ENCODE results near the gene RHOH.

RHOH gene

GRCh38 chr4:40157436-40157835 lies 39.4 kb upstream of the RHOH start:
- Histone ChIP-seq H3K27ac (ENCODE audit: extremely low read depth, low read depth, low read length) (no peak overlapping the region), H3K4me1 (ENCODE audit: control insufficient read depth, insufficient read depth, low read length) (no peaks in the 10 kb centered on the region), H3K9me3 (ENCODE audit: control insufficient read depth, insufficient read depth, low read depth, low read length) (no peaks in the 10 kb centered on the region), H3K4me3 (ENCODE audit: low read depth, low read length) (no peak overlapping the region), H3K36me3 (ENCODE audit: control insufficient read depth in 2 of 2, insufficient read depth in 1 of 2, low read length in 2 of 2) (no peaks in the 10 kb centered on the region)
- ChIA-PET POLR2A (no interaction called here), CTCF (no interaction called here)
- TF ChIP-seq ELK4 (IDR thresholded peaks at IDR 0.05; ENCODE audit: borderline replicate concordance, low read depth, low read length): no peak
- TF ChIP-seq ZNF10 (tag by site-specific recombination; IDR thresholded peaks at IDR 0.05): no peak
- no peak for TF ChIP-seq ZNF501 (tag by site-specific recombination; IDR thresholded peaks at IDR 0.05)
- TF ChIP-seq WT1 (tag by site-specific recombination; IDR thresholded peaks at IDR 0.05): no peak
- no peak for TF ChIP-seq ZNF548 (tag by site-specific recombination; IDR thresholded peaks at IDR 0.05)
- no peak for TF ChIP-seq ZNF26 (tag by site-specific recombination; IDR thresholded peaks at IDR 0.05)
- no peak for TF ChIP-seq MYNN (tag by site-specific recombination; IDR thresholded peaks at IDR 0.05; ENCODE audit: borderline replicate concordance)
- TF ChIP-seq ZNF366 (tag by site-specific recombination; conservative IDR thresholded peaks at IDR 0.05): no peak
- TF ChIP-seq, protein P1, sequence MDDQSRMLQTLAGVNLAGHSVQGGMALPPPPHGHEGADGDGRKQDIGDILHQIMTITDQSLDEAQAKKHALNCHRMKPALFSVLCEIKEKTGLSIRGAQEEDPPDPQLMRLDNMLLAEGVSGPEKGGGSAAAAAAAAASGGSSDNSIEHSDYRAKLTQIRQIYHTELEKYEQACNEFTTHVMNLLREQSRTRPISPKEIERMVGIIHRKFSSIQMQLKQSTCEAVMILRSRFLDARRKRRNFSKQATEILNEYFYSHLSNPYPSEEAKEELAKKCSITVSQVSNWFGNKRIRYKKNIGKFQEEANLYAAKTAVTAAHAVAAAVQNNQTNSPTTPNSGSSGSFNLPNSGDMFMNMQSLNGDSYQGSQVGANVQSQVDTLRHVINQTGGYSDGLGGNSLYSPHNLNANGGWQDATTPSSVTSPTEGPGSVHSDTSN (CRISPR knock-in tag; IDR thresholded peaks at IDR 0.05): no peak
- TF ChIP-seq, protein P2, sequence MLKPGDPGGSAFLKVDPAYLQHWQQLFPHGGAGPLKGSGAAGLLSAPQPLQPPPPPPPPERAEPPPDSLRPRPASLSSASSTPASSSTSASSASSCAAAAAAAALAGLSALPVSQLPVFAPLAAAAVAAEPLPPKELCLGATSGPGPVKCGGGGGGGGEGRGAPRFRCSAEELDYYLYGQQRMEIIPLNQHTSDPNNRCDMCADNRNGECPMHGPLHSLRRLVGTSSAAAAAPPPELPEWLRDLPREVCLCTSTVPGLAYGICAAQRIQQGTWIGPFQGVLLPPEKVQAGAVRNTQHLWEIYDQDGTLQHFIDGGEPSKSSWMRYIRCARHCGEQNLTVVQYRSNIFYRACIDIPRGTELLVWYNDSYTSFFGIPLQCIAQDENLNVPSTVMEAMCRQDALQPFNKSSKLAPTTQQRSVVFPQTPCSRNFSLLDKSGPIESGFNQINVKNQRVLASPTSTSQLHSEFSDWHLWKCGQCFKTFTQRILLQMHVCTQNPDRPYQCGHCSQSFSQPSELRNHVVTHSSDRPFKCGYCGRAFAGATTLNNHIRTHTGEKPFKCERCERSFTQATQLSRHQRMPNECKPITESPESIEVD (tag by site-specific recombination; IDR thresholded peaks at IDR 0.05): no peak
- TF ChIP-seq ZNF580 (tag by site-specific recombination; IDR thresholded peaks at IDR 0.05): no peak
- TF ChIP-seq ZNF239 (tag by site-specific recombination; IDR thresholded peaks at IDR 0.05): no peak
- TF ChIP-seq, protein P3, sequence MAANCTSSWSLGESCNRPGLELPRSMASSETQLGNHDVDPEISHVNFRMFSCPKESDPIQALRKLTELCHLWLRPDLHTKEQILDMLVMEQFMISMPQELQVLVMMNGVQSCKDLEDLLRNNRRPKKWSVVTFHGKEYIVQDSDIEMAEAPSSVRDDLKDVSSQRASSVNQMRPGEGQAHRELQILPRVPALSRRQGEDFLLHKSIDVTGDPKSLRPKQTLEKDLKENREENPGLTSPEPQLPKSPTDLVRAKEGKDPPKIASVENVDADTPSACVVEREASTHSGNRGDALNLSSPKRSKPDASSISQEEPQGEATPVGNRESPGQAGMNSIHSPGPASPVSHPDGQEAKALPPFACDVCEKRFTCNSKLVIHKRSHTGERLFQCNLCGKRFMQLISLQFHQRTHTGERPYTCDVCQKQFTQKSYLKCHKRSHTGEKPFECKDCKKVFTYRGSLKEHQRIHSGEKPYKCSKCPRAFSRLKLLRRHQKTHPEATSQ (tag by site-specific recombination; IDR thresholded peaks at IDR 0.05): no peak
- TF ChIP-seq IKZF3 (tag by site-specific recombination; IDR thresholded peaks at IDR 0.05): no peak
- TF ChIP-seq ZNF777 (tag by site-specific recombination; IDR thresholded peaks at IDR 0.05; ENCODE audit: borderline replicate concordance): no peak
- TF ChIP-seq GLI4 (tag by site-specific recombination; IDR thresholded peaks at IDR 0.05): no peak
- TF ChIP-seq ZNF544 (tag by site-specific recombination; IDR thresholded peaks at IDR 0.05): no peak
- TF ChIP-seq ZBTB44 (tag by site-specific recombination; IDR thresholded peaks at IDR 0.05): no peak
